Uterus (tissue), 2 donors: ENCODE data around the gene AGL.

Experiments used
- CTCF ChIP-seq, 4 experiments: fragments of 200-600 bp in 2 of 4; fragments of 450-650 bp in 2 of 4; sonication (generic) in 2 of 4; IDR thresholded peaks; one replicate each; pipeline ENCODE4 v1.5.1; 2016 to 2019; ENCODE audit warnings: antibody characterized with exemption in 4 of 4, mild to moderate bottlenecking in 2 of 4, moderate library complexity in 1 of 4
- POLR2A ChIP-seq, 2 donors: fragments of 450-650 bp; IDR thresholded peaks; one replicate each; pipeline ENCODE4 v1.6.1; 2016; ENCODE audit warnings: antibody characterized with exemption in 2 of 2, mild to moderate bottlenecking in 1 of 2, moderate library complexity in 1 of 2

GRCh38 chr1:99917214-99917613 is 67.1 kb downstream of the AGL start:
- no peak for TF ChIP-seq CTCF (IDR thresholded peaks at IDR 0.05)
- no peak for TF ChIP-seq POLR2A (IDR thresholded peaks at IDR 0.05)
